ENCODE results near the gene MAP3K2.

- TF ChIP-seq CTCF (IDR thresholded peaks at IDR 0.05) = no peak
- no peak for TF ChIP-seq EP300 (IDR thresholded peaks at IDR 0.05; ENCODE audit: low read depth)
- TF ChIP-seq POLR2A (IDR thresholded peaks at IDR 0.05) = no peak
- no peak for TF ChIP-seq POLR2AphosphoS5 (IDR thresholded peaks at IDR 0.05)
Measured at GRCh38 chr2:127388423-127389164, 819 bp upstream of the MAP3K2 start.

Data from transverse colon (tissue), 4 donors.